GM23248 (cell line): Measurements from ENCODE around the gene E2F3.

Experiments
- EZH2 ChIP-seq: fragments of 200-600 bp; sonication (generic); IDR thresholded peaks from 2 replicates; pipeline ENCODE4 v1.6.1; 2018; ENCODE audit warnings: antibody characterized with exemption, mild to moderate bottlenecking; ENCODE audit not compliant: insufficient read depth, poor library complexity, severe bottlenecking
- EZH2phosphoT487 ChIP-seq: fragments of 200-600 bp; sonication (generic); IDR thresholded peaks from 2 replicates; pipeline ENCODE4 v1.6.1; 2018; ENCODE audit warnings: antibody characterized with exemption, moderate library complexity, mild to moderate bottlenecking, low read depth; ENCODE audit not compliant: insufficient read depth

DNA sequence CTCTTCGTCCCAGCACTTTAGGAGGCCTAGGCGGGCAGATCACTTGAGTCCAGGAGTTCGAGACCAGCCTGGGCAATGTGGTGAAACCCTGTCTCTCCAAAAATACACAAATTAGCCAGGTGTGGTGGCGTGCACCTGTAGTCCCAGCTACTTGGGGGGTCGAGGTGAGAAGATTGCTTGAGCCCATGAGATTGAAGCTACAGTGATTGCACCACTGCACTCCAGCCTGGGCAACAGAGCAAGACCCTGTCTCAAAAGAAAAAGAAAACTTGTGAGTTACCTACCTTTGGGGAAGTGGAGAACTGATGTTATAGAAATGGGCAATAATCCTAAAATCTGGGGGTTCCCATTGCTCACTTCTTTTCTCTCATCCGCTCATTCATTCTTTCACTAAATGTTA lies 58.0 kb downstream of the E2F3 start:
- no peak for TF ChIP-seq EZH2
- TF ChIP-seq EZH2phosphoT487: no peak
